Fibroblast of lung (primary cell): ENCODE data around the gene ZDHHC8. TPM values are rescaled to one million over a fixed set of nuclear protein-coding genes. Genes with fewer than 3 reads are reported as not detected.

ENCODE experiments used
- DNase-seq, 2 donors: peaks; one replicate each; pipeline versions ENCODE4 v3.0.0 to v3.0.0-alpha.2; 2010; ENCODE audit warnings: low read depth in 2 of 2
- H2AFZ ChIP-seq: 2 replicates; pipeline ENCODE4 v1.5.1; 2012; ENCODE audit warnings: low read length, control low read depth, inconsistent platforms
- H3K27ac ChIP-seq: 2 replicates; pipeline ENCODE4 v1.5.1; 2011; ENCODE audit warnings: low read length, control low read depth; ENCODE audit not compliant: insufficient read depth
- H3K27me3 ChIP-seq: 2 replicates; pipeline ENCODE4 v1.5.1; 2011; ENCODE audit warnings: mild to moderate bottlenecking, low read length; ENCODE audit not compliant: control insufficient read depth, insufficient read depth
- H3K36me3 ChIP-seq: 2 replicates; pipeline ENCODE4 v1.5.1; 2011; ENCODE audit warnings: low read length; ENCODE audit not compliant: control insufficient read depth, insufficient read depth
- H3K4me1 ChIP-seq: 2 replicates; pipeline ENCODE4 v1.5.1; 2011; ENCODE audit warnings: low read length; ENCODE audit not compliant: control insufficient read depth, insufficient read depth; ENCODE audit errors: extremely low read depth
- H3K4me2 ChIP-seq: 2 replicates; pipeline ENCODE4 v1.5.1; 2011; ENCODE audit warnings: low read length, control low read depth; ENCODE audit not compliant: insufficient read depth; ENCODE audit errors: extremely low read depth
- H3K4me3 ChIP-seq, 4 experiments: fragments of 200-600 bp in 1 of 4; sonication (generic) in 1 of 4; replicated peaks in 1 of 4; 2 replicates each; pipeline ENCODE4 v1.5.1; 2011 to 2016; ENCODE audit warnings: low read length in 4 of 4, low read depth in 3 of 4, mild to moderate bottlenecking in 3 of 4, control low read depth in 2 of 4, inconsistent platforms in 1 of 4, mixed read lengths in 1 of 4; ENCODE audit not compliant: insufficient read depth in 1 of 4; ENCODE audit errors: control extremely low read depth in 1 of 4
- H3K79me2 ChIP-seq: 2 replicates; pipeline ENCODE4 v1.5.1; 2012; ENCODE audit warnings: mild to moderate bottlenecking, low read length, inconsistent platforms; ENCODE audit not compliant: control insufficient read depth, insufficient read depth
- H3K9ac ChIP-seq: 2 replicates; pipeline ENCODE4 v1.5.1; 2011; ENCODE audit warnings: mild to moderate bottlenecking, low read length, control low read depth; ENCODE audit not compliant: insufficient read depth
- H3K9me3 ChIP-seq: 2 replicates; pipeline ENCODE4 v1.5.1; 2012; ENCODE audit warnings: low read depth, low read length; ENCODE audit not compliant: control insufficient read depth, insufficient read depth
- H4K20me1 ChIP-seq: 2 replicates; pipeline ENCODE4 v1.5.1; 2011; ENCODE audit warnings: low read length; ENCODE audit not compliant: control insufficient read depth, insufficient read depth; ENCODE audit errors: extremely low read depth
- EZH2 ChIP-seq: IDR thresholded peaks from 2 replicates; pipeline ENCODE4 v1.5.1; 2012; ENCODE audit warnings: low read length, control low read depth, mild to moderate bottlenecking; ENCODE audit errors: missing control alignments
- polyA plus RNA-seq, 2 donors: library from polyadenylated mRNA; depleted of rRNA in 1 of 2; stranded (reverse) in 1 of 2; unstranded in 1 of 2; fragments of >200 nt; gene quantifications; 2 replicates each; pipeline ENCODE4 v1.2.1, GENCODE V29; 2011 to 2012; ENCODE audit warnings: missing spikeins in 1 of 2
- total RNA-seq: library from RNA; depleted of rRNA; stranded (reverse); fragments of >200 nt; gene quantifications from 2 replicates; pipeline ENCODE4 v1.2.1, GENCODE V29; 2014
- TF ChIP-seq, protein P1 (sequence below), 2 donors: IDR thresholded peaks in 1 of 2; conservative IDR thresholded peaks in 1 of 2; 1 replicate in 1 of 2; 2 replicates in 1 of 2; pipeline ENCODE4 v1.5.1; 2011 to 2012; ENCODE audit warnings: low read length in 2 of 2, control low read depth in 1 of 2, inconsistent platforms in 1 of 2, low read depth in 1 of 2, mild to moderate bottlenecking in 1 of 2

Gene ZDHHC8
- total and polyA plus RNA-seq, 2 donors (not counting 1 experiment from before 2014, with no cell fraction given) = 6.6 to 26.2 TPM

DNA sequence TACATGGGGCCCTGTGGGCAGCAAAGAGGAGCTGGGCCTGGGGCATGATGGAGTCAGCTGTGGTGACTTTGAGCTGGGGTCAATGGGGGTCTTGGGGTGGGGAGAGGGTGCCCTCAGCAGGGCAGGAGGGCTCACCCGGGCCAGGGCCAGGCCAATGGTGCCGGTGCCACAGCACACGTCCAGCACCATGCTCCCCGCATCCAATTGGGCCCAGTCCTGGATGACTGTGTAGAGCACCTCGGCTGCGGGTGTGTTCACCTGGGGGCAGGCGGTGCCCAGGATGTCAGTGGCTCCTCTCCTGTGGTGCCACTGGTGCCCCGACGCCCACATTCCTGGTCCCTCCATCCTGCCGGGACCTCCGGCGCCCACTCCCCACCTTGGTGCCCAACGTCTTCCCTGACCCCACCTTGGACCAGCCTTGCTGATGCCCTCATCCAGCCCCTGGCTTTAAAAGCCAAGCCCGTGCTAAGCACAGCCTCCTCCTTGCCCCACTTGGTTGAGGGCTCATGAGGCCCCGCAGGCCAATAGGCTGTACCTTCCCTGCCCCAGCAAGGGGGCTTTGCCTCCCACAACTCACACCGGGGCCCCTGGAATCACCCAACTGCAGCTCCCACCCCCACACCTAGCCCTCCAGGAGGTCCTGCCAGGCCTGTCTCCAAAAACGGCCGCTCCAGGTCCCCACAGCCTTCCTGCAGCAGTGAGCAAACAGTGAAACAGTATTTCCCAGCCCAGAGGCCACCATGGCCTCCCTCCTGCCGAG, 17.9 kb upstream of the ZDHHC8 start:
- no peak overlapping the region for H3K27ac ChIP-seq
- no peak for DNase-seq
- no peaks in the 10 kb centered on the region for H4K20me1 ChIP-seq
- no peak overlapping the region for H3K4me2 ChIP-seq
- no peaks in the 10 kb centered on the region for H3K27me3 ChIP-seq
- peaks cover 37% of the 10 kb centered on the region for H3K79me2 ChIP-seq
- TF ChIP-seq, protein P1, sequence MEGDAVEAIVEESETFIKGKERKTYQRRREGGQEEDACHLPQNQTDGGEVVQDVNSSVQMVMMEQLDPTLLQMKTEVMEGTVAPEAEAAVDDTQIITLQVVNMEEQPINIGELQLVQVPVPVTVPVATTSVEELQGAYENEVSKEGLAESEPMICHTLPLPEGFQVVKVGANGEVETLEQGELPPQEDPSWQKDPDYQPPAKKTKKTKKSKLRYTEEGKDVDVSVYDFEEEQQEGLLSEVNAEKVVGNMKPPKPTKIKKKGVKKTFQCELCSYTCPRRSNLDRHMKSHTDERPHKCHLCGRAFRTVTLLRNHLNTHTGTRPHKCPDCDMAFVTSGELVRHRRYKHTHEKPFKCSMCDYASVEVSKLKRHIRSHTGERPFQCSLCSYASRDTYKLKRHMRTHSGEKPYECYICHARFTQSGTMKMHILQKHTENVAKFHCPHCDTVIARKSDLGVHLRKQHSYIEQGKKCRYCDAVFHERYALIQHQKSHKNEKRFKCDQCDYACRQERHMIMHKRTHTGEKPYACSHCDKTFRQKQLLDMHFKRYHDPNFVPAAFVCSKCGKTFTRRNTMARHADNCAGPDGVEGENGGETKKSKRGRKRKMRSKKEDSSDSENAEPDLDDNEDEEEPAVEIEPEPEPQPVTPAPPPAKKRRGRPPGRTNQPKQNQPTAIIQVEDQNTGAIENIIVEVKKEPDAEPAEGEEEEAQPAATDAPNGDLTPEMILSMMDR (conservative IDR thresholded peaks at IDR 0.05 in 1 of 2, IDR thresholded peaks at IDR 0.05 in 1 of 2; ENCODE audit: low read depth in 1 of 2, low read length in 2 of 2) = no peak
- TF ChIP-seq EZH2 = no peak
- H3K36me3 ChIP-seq = peaks cover 44% of the 10 kb centered on the region
- no peak overlapping the region for H3K4me3 ChIP-seq
- H2AFZ ChIP-seq = no peak overlapping the region
- H3K9me3 ChIP-seq = no peaks in the 10 kb centered on the region
- H3K9ac ChIP-seq = no peak overlapping the region
- peaks cover 5% of the 10 kb centered on the region for H3K4me1 ChIP-seq

DNA sequence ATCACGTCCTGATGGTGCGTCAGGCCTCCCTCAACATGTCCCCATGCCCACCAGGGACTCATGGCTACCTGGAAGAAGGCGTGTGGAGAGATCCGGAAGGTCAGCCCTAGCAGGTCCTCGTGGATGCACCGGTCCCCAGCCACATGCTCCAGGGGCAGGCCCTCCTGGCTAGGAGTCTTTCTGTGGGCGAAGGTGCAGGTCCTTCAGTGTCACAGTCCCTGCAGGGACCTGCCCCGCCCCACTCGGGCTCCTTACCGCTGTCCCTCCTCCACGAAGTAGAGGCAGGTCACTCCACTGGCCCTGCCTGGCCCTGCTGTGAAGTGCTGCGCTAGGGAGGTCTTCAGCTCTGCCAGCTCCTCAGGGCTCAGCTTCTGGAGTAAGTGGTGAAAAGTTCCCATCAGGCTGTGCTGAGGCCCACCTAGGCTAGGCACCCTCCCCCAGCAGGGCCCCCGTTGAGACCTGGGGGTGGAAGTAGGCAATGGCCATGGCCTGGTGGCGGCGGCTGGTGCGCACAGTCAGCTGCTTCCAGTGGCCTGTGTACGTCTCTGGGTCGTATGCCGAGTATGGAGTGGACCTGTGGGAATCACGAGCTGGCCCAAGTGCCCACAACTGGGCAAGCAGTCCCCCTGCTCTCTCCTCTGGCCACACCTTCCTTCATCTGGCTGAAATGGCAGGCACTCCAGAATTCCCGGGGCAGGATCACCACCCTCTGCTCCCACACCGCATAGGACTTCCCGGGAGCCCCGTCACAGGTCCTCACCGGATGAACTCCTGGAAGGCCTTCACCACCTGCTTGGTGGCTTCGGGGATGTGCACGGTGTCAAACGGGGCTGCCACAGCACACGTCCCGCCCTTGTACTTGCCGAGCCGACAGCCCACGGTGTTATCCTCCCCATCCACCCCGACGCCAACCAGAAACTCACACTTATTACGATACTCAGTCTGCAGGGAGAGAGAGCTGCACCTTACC, 16.8 kb upstream of the ZDHHC8 start:
- DNase-seq = no peak
- Histone ChIP-seq H4K20me1 (no peaks in the 10 kb centered on the region), H3K36me3 (peaks cover 40% of the 10 kb centered on the region), H3K79me2 (peaks cover 47% of the 10 kb centered on the region), H3K4me3 (no peak overlapping the region), H2AFZ (no peak overlapping the region), H3K9me3 (no peaks in the 10 kb centered on the region), H3K4me2 (no peak overlapping the region), H3K9ac (no peak overlapping the region), H3K4me1 (peaks cover 9% of the 10 kb centered on the region), H3K27ac (no peak overlapping the region), H3K27me3 (no peaks in the 10 kb centered on the region)
- TF ChIP-seq EZH2 = no peak
- TF ChIP-seq, protein P1 (conservative IDR thresholded peaks at IDR 0.05 in 1 of 2, IDR thresholded peaks at IDR 0.05 in 1 of 2; ENCODE audit: low read depth in 1 of 2, low read length in 2 of 2) = no peak
